AG04449 (cell line): ENCODE results near the gene SUSD6.

ENCODE experiments used
- CTCF ChIA-PET: fragments of 350-600 bp; formaldehyde crosslinking; extraction: SDS; loops from one replicate; lab custom pipeline; 2021; ENCODE audit warnings: antibody characterized with exemption; lab: Yijun Ruan, JAX
- POLR2A ChIA-PET: fragments of 400-600, 350-600 bp; formaldehyde crosslinking; extraction: SDS; loops from one replicate; lab custom pipeline; 2020; ENCODE audit warnings: antibody characterized with exemption, inconsistent platforms; lab: Yijun Ruan, JAX
- DNase-seq: peaks from one replicate; pipeline ENCODE4 v3.0.0-alpha.2; 2010; ENCODE audit warnings: low read depth, low spot score
- H3K4me3 ChIP-seq: 2 replicates; pipeline ENCODE4 v1.5.1; 2011; ENCODE audit warnings: low read depth, mild to moderate bottlenecking, control low read depth, low read length
- TF ChIP-seq, protein P1 (sequence below): IDR thresholded peaks from one replicate; pipeline ENCODE4 v1.5.1; 2011; ENCODE audit warnings: mild to moderate bottlenecking, moderate library complexity, low read length, control low read depth, inconsistent platforms; ENCODE audit not compliant: insufficient read depth; ENCODE audit errors: missing control alignments

The SUSD6 gene

DNA sequence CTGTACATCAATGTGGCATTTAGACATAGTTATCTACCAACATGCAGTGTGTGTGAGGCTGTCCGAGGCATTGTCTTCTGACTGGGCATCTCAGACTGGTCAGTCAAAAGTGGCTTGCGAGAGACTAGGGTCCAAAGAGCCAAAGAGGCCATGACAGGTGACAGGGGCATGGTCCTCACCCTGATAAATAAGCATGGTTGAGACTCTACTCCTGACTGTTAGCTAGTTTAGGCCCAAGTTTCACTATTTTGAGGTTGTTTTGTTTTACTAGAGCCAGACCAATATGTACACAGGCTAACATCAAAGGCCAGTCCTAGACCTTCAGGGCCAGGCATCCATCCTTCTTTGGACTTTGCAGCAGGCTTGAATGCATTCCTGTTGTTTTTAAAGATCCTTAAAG lies 78.6 kb downstream of the SUSD6 start:
- DNase-seq: no peak
- TF ChIP-seq, protein P1, sequence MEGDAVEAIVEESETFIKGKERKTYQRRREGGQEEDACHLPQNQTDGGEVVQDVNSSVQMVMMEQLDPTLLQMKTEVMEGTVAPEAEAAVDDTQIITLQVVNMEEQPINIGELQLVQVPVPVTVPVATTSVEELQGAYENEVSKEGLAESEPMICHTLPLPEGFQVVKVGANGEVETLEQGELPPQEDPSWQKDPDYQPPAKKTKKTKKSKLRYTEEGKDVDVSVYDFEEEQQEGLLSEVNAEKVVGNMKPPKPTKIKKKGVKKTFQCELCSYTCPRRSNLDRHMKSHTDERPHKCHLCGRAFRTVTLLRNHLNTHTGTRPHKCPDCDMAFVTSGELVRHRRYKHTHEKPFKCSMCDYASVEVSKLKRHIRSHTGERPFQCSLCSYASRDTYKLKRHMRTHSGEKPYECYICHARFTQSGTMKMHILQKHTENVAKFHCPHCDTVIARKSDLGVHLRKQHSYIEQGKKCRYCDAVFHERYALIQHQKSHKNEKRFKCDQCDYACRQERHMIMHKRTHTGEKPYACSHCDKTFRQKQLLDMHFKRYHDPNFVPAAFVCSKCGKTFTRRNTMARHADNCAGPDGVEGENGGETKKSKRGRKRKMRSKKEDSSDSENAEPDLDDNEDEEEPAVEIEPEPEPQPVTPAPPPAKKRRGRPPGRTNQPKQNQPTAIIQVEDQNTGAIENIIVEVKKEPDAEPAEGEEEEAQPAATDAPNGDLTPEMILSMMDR: no peak
- no peak overlapping the region for H3K4me3 ChIP-seq
- POLR2A ChIA-PET: no interaction called here
- CTCF ChIA-PET: interaction anchor here (1.2 kb wide), 1 partner anchor 37 kb away, joined by 3 read pairs; no protein-coding TSS in a partner anchor

DNA sequence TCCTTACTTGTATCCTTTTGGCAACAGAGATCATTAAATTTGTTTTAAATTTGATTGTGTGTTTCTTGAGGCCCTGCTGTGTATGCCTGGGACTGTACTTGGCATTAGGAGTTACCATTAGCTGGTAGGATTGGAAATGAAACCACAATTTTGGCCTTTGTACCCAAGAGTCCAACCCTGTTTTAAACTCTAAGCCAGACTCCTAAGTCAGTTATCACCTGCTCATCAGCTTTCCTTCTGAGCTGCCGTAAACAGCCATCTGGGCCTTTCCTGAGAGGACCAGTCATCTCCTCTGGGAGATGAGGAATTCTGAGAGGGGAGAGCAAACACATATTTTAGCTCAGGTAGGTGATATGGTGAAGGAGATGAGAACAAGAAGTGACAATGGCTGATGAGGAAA lies 81.2 kb downstream of the SUSD6 start:
- TF ChIP-seq, protein P1: no peak
- no peak overlapping the region for H3K4me3 ChIP-seq
- POLR2A ChIA-PET: no interaction called here
- CTCF ChIA-PET: no interaction called here
- no peak for DNase-seq

DNA sequence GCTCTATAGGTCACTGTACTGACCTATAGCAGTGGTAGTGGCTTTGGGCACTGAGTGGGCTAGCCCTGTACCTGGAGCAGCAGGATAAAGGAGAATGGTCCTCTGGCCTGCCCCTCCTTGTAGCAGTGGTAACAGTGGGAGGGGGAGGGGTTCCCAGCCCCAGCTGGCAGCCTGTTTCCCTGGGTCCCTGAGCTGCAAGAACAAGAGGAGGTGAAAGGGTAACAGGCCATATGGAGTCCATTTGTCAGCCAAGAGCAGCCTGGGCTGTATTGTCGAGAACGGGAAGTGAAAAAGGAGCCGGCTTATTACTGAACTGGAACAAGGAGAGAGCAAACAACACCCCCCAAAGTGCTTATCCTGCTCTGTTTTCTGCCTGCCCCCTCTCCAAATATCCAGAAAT lies 81.7 kb downstream of the SUSD6 start:
- ChIA-PET CTCF (no interaction called here), POLR2A (no interaction called here)
- DNase-seq: no peak
- TF ChIP-seq, protein P1: no peak
- no peak overlapping the region for H3K4me3 ChIP-seq

DNA sequence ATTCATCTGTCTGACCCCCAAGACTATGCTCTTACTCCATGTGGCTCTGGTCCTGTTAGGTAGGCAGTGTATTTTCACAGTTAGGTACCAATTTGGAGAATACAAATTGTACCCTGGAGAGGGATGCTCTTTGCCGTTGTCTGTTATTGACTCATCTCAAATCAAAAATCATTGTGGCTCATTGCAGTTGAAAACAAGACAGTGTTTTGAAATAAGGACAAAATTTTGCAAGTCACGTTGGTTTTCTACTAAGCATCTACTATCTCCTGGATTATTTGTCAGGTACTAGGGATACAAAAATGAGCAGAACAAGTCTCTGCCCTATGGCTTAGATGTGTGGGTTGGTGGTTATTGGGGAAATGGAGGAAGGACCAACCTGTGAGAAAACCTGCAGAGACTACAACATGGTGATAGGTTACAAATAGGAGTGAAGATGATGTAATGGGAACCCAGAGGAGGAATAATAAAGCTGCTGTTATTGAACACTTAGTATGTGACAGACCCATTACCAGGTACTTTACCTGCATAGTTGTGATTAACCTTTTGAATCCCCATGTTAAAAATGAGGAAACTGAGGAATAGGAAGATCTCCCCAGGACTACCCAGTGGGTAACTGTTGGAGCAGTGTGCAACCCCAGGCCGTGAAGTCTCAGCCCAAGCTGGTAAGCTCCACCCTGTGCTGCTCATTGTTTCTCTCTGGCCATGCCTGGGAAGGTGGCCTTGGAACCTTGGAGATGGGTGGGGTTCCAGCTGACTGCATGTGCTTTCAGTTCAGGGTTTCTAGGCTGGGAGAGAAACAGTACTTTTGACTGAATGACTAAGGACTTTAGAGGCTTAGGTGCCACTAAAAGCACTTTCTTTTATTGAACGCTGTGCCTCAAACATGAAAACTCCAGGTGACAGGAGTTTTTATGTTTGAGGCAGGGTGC lies 82.7 kb downstream of the SUSD6 start:
- POLR2A ChIA-PET: no interaction called here

DNA sequence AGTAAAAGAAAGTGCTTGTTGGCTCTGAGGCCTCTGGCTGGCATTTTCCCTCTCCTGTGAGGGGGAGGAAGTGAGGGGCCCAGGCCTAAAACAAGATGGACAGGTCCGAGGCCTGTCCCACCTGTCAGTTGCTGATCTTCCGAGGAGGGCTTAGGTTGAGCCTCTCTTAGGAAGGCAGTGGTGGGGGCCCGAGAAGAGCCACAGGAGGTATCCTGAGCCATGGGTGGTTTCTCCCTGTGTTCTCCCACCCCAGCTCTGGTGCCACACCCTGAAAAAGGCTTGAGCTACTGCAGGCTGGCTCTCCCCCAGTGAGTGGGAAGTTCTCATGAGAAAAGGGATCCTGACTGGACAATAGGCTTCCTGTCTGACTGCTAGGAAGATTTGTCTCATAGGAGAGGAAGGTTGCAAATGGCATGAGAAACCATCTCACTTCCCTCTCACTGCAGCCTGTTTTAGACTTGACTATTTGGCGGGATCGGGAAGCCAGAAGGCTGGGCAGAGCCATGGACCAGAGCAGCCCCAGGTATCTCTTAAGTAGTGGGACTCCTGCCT lies 83.4 kb downstream of the SUSD6 start:
- TF ChIP-seq, protein P1: no peak
- CTCF ChIA-PET: interaction anchor here (1.0 kb wide), 1 partner anchor 14 kb away, joined by 3 read pairs; no protein-coding TSS in a partner anchor
- H3K4me3 ChIP-seq: no peak overlapping the region
- DNase-seq: no peak
- POLR2A ChIA-PET: no interaction called here

More for the DNA sequence above, 82.7 kb downstream of the SUSD6 start:
- TF ChIP-seq, protein P1: no peak
- CTCF ChIA-PET: interaction anchor here (1.0 kb wide), 1 partner anchor 15 kb away, joined by 3 read pairs; no protein-coding TSS in a partner anchor
- H3K4me3 ChIP-seq: no peak overlapping the region
- DNase-seq: no peak
